AG09319 (cell line): ENCODE data around the gene FRAS1.
"Not testable (repeated sequence)": the region's sequence is repeated elsewhere in the genome, so short reads cannot be mapped to it uniquely, and the experiment has no call there.

ENCODE experiments used
- DNase-seq: peaks from one replicate; pipeline ENCODE4 v3.0.0-alpha.2; 2010; ENCODE audit warnings: low read depth; ENCODE audit errors: extremely low read depth
- TF ChIP-seq, protein P1 (sequence below): IDR thresholded peaks from 2 replicates; pipeline ENCODE4 v1.5.1; 2011; ENCODE audit warnings: low read depth, mild to moderate bottlenecking, inconsistent platforms, low read length, moderate library complexity

The FRAS1 gene

DNA sequence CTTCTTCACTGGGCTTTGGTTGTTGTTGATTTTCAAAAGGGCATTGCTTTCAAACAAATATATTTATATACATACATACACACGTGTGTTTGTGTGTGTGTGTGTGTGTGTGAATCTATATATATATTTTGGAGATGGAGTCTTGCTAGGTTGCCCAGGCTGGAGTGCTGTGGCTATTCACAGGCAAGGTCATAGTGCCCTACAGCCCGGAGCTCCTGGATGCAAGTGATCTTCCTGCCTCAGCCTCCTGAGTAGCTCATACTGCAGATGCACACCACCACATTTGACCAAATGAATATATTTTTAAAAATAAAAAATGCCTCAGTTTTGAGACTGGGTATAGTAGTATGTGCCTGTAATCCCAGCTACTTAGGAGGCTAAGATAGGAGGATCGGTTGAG, 34.4 kb downstream of the FRAS1 start:
- DNase-seq = no peak
- TF ChIP-seq, protein P1, sequence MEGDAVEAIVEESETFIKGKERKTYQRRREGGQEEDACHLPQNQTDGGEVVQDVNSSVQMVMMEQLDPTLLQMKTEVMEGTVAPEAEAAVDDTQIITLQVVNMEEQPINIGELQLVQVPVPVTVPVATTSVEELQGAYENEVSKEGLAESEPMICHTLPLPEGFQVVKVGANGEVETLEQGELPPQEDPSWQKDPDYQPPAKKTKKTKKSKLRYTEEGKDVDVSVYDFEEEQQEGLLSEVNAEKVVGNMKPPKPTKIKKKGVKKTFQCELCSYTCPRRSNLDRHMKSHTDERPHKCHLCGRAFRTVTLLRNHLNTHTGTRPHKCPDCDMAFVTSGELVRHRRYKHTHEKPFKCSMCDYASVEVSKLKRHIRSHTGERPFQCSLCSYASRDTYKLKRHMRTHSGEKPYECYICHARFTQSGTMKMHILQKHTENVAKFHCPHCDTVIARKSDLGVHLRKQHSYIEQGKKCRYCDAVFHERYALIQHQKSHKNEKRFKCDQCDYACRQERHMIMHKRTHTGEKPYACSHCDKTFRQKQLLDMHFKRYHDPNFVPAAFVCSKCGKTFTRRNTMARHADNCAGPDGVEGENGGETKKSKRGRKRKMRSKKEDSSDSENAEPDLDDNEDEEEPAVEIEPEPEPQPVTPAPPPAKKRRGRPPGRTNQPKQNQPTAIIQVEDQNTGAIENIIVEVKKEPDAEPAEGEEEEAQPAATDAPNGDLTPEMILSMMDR = no peak

DNA sequence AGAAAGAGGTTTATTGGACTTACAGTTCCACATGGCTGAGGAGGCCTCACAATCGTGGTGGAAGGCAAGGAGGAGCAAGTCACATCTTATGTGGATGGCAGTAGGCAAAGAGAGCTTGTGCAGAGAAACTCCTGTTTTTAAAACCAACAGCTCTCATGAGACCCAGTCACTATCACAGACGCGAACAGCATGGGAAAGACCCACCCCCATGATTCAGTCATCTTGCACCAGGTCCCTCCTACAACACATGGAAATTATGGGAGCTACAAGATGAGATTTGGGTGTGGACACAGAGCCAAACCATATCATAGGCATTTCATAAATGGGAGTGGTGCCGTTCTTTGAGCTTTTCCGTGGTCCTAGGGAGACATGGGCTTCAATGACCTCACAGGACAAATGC, 35.2 kb downstream of the FRAS1 start:
- not testable (repeated sequence) for DNase-seq

DNA sequence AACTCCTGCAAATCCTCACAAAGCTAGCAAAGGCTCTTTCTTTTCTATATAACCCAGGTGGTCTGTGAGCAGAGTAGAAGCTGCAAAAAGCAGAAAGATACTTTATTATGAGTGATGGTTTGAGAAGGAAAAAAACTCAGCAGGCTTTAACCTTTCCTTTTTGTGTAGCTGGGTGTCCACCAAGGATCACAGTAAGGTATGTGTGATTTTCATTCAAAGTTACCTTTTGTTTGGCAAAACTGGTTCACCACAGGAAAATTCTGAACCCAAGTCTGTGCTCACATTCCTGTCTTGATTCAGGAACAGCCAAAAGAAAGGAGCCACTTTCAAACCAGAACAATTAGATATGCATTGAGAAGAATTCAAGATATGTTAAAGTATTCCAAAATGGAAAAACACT, 35.7 kb downstream of the FRAS1 start:
- no peak for DNase-seq
- TF ChIP-seq, protein P1 = no peak

DNA sequence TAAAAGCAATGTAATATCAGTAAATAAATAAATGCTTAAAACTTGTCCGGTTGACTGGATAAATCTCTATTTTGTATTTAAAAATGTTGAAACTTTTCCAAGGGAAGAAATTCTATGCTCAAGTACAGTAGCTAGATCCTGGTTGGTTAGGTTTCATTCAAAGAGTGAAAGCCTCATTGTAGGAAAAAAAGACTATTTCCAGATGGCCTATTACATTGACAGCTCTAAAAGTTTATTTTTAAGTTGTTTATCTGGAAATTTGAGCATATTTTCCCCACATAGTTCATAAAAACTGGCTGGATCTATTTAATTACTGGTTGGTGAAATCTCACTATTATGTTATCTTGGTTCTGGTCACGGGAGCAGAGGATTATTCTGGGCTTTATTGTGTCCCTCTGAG, 38.0 kb downstream of the FRAS1 start:
- no peak for DNase-seq
- TF ChIP-seq, protein P1 = no peak

DNA sequence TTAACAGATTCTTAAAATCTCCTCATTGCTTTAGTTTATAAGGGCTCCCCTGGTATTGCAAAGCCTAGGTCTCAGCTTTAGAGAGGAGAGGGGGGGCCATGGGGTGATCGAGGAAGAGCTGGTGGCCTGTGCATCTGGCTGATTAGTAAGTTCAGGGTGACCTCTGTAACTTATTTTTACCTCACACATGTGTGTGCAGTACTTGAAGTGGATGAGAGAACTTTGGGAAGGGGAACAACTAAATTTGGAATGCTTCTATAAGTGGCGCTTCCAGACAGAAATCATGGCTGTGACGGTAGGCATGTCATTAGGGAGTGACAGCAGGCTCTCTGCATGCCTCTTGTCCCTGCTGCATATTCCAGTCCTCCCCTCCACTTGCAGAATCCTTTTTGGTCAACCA, 41.9 kb downstream of the FRAS1 start:
- TF ChIP-seq, protein P1 = no peak
- DNase-seq = no peak

DNA sequence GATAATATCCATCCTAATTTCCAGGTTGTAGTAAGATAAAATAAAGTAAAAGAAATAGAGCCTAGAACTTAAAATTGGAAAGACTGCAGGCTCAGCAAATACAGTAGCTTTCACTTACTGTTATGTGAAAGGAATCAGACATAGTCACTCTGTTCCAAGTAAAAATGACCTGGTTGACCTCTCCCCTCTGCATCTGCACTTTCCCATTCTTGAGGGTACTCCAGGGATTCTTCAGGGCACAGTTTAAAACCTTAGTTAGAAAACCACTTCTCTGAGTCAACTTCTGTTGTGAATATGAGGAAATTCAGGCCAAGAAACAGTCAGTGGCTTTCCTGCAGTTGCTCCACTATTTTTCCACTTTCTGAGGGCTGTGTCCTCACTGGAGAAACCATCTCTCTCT, 42.9 kb downstream of the FRAS1 start:
- no peak for DNase-seq
- TF ChIP-seq, protein P1 = no peak

DNA sequence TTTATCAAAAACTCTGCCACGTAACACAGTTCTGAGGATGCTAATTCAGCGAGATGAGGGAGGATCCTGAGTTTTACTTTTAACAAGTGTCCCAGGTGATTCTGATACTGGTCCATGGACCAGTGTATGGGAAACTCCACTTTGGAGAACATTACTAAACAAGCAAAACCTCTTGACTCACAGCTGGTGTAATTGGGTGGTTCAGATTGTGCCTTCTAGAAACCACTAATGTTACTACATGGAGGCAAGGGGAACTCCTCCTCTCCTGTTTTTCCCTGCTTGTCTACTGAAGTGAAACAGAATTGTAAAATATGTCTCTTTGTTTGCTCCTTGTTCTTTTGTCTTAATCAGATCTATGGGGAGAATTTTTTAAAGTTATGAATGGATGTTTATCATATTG, 62.6 kb downstream of the FRAS1 start:
- TF ChIP-seq, protein P1 = no peak
- no peak for DNase-seq

DNA sequence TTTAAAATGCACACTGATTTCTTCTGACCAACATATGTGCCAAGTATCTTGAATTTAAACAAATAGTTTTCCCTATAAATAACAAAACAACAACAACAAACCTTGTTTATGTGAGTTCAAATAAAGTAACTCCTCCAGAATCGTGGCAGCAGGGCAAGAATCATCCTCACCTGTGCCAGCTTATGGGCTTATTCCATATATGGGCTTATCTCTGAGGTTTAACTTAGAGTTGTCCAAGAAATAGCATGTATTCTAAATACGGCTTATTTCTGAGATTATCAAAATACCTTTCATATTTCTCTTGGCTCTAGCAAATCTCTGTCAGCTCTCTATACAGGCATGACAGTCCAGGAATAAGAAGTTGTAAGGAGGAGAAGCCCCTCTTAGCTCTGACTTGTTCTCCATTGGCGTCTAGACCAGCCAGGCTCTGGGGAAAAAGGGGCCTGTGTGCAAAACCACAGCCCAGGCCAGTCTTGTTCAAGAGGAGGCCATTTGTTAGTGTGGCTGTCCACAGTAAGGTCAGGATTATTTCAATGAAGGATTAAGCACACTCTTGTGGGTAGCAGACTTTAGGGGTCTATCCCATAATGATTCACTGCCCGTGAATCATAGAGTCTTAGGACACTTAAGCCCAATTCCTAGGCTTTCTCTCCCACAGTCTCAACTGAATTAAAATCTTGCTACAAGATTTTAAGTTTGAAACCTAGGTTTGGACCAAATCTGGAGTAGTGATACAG, 63.2 kb downstream of the FRAS1 start:
- TF ChIP-seq, protein P1 = no peak
- DNase-seq = no peak
